Gastrocnemius medialis (tissue), 4 donors: ENCODE measurements around the gene IGF2BP3. TPM values are rescaled to one million over a fixed set of nuclear protein-coding genes. Genes with fewer than 3 reads are reported as not detected.

Source experiments
- ATAC-seq, 2 donors: fragments of 150-250 bp; one replicate each; pipeline ENCODE4 v1.9.1; 2016
- DNase-seq, 2 donors: peaks; one replicate each; pipeline ENCODE4 v3.0.0-alpha.2; 2019
- H3K27ac ChIP-seq, 4 donors: fragments of 200-600 bp; sonication (generic); 1 replicate in 1 of 4; 2 replicates in 3 of 4; pipeline ENCODE4 v1.5.1; 2016 to 2018; ENCODE audit warnings: mild to moderate bottlenecking in 2 of 4, moderate library complexity in 1 of 4
- H3K27me3 ChIP-seq, 3 donors: fragments of 200-600 bp; sonication (generic) in 2 of 3; 1 replicate in 1 of 3; 2 replicates in 2 of 3; pipeline versions ENCODE4 v1.5.1 to v1.6.0; 2016 to 2019; ENCODE audit warnings: mild to moderate bottlenecking in 1 of 3, moderate library complexity in 1 of 3
- H3K36me3 ChIP-seq, 2 donors: fragments of 200-600 bp; sonication (generic) in 1 of 2; one replicate each; pipeline ENCODE4 v1.5.1; 2017 to 2018
- H3K4me1 ChIP-seq, 2 donors: fragments of 200-600 bp; sonication (generic) in 1 of 2; one replicate each; pipeline ENCODE4 v1.5.1; 2016 to 2017; ENCODE audit warnings: mild to moderate bottlenecking in 2 of 2
- H3K4me3 ChIP-seq, 4 donors: fragments of 200-600 bp; sonication (generic) in 3 of 4; 1 replicate in 1 of 4; 2 replicates in 3 of 4; pipeline ENCODE4 v1.5.1; 2016 to 2019; ENCODE audit warnings: mild to moderate bottlenecking in 2 of 4
- H3K9me3 ChIP-seq, 3 donors: fragments of 200-600 bp; sonication (generic) in 2 of 3; 1 replicate in 1 of 3; 2 replicates in 2 of 3; pipeline ENCODE4 v1.5.1; 2016 to 2019
- CTCF ChIP-seq, 5 experiments: fragments of 450-650 bp in 3 of 5; fragments of 200-600 bp in 2 of 5; sonication (generic) in 2 of 5; IDR thresholded peaks in 4 of 5; conservative IDR thresholded peaks in 1 of 5; 1 replicate in 4 of 5; 2 replicates in 1 of 5; pipeline ENCODE4 v1.5.1; 2016 to 2019; ENCODE audit warnings: antibody characterized with exemption in 5 of 5, mild to moderate bottlenecking in 3 of 5, moderate library complexity in 3 of 5
- POLR2A ChIP-seq, 2 donors: fragments of 450-650 bp; IDR thresholded peaks; one replicate each; pipeline ENCODE4 v1.6.1; 2017; ENCODE audit warnings: antibody characterized with exemption in 2 of 2, mild to moderate bottlenecking in 2 of 2, moderate library complexity in 2 of 2
- in situ Hi-C, 4 donors: fragments of 200-750 bp; cut with MboI; loops; one replicate each; pipeline versions ENCODE4 v1.15.0 to v1.8.0; 2017; ENCODE audit warnings: low sequenced_read_pairs in 4 of 4
- intact Hi-C: fragments of 100-400 bp; cut with DNase I; formaldehyde crosslinking; loops from one replicate; pipeline ENCODE4 v1.15.1; 2023; ENCODE audit warnings: low total_unique reads
- total RNA-seq, 4 donors: library from RNA; depleted of rRNA; stranded (reverse); fragments of >200 nt; gene quantifications; one replicate each; pipeline versions ENCODE4 v1.1.0 to v1.2.3, GENCODE V29; 2016

IGF2BP3 gene
- total RNA-seq, 4 donors from 2014 or later: 0.51 TPM; not detected in 3

GRCh38 chr7:23380961-23381360, 89.3 kb downstream of the IGF2BP3 start:
- TF ChIP-seq CTCF (IDR thresholded peaks at IDR 0.05 in 4 of 5, conservative IDR thresholded peaks at IDR 0.05 in 1 of 5) (no peak), POLR2A (IDR thresholded peaks at IDR 0.05) (no peak)
- no peak for ATAC-seq
- intact Hi-C loops: no loop called here

GRCh38 chr7:23380556-23380955, 89.7 kb downstream of the IGF2BP3 start:
- Histone ChIP-seq H3K27ac (no peak overlapping the region), H3K4me3 (no peak overlapping the region), H3K9me3 (no peaks in the 10 kb centered on the region), H3K36me3 (no peaks in the 10 kb centered on the region), H3K27me3 (no peaks in the 10 kb centered on the region), H3K4me1 (no peaks in the 10 kb centered on the region)
- TF ChIP-seq CTCF (IDR thresholded peaks at IDR 0.05 in 4 of 5, conservative IDR thresholded peaks at IDR 0.05 in 1 of 5): no peak
- no peak for TF ChIP-seq POLR2A (IDR thresholded peaks at IDR 0.05)
- ATAC-seq (no peak), DNase-seq (no peak)
- intact Hi-C loops (no loop called here), in situ Hi-C loops (no loop called here)

More at GRCh38 chr7:23380961-23381360, 89.3 kb downstream of the IGF2BP3 start:
- Histone ChIP-seq H3K4me1 (no peaks in the 10 kb centered on the region), H3K27ac (no peak overlapping the region), H3K27me3 (no peaks in the 10 kb centered on the region), H3K36me3 (no peaks in the 10 kb centered on the region), H3K4me3 (no peak overlapping the region), H3K9me3 (no peaks in the 10 kb centered on the region)
- DNase-seq: no peak
- in situ Hi-C loops: no loop called here

- Histone ChIP-seq H3K36me3 (no peaks in the 10 kb centered on the region), H3K27me3 (no peaks in the 10 kb centered on the region), H3K4me3 (no peak overlapping the region), H3K9me3 (no peaks in the 10 kb centered on the region), H3K27ac (no peak overlapping the region), H3K4me1 (no peaks in the 10 kb centered on the region)
- TF ChIP-seq POLR2A (IDR thresholded peaks at IDR 0.05) (no peak), CTCF (IDR thresholded peaks at IDR 0.05 in 4 of 5, conservative IDR thresholded peaks at IDR 0.05 in 1 of 5) (no peak)
- in situ Hi-C loops (no loop called here), intact Hi-C loops (no loop called here)
- DNase-seq: no peak
- no peak for ATAC-seq
These were observed 91.3 kb downstream of the IGF2BP3 start for GRCh38 chr7:23378996-23379395.

- in situ Hi-C loops (no loop called here), intact Hi-C loops (no loop called here)
- H3K4me3 ChIP-seq: no peak overlapping the region
- H3K9me3 ChIP-seq: no peaks in the 10 kb centered on the region
- no peak for TF ChIP-seq POLR2A (IDR thresholded peaks at IDR 0.05)
- TF ChIP-seq CTCF (IDR thresholded peaks at IDR 0.05 in 4 of 5, conservative IDR thresholded peaks at IDR 0.05 in 1 of 5): no peak
- ATAC-seq (no peak), DNase-seq (no peak)
- no peaks in the 10 kb centered on the region for H3K36me3 ChIP-seq
- no peak overlapping the region for H3K27ac ChIP-seq
- no peaks in the 10 kb centered on the region for H3K27me3 ChIP-seq
- no peaks in the 10 kb centered on the region for H3K4me1 ChIP-seq
These were observed 93.2 kb downstream of the IGF2BP3 start for GRCh38 chr7:23377134-23377533.
